Measurements from ENCODE around the gene HIC2. TPM values are rescaled to one million over a fixed set of nuclear protein-coding genes. Genes with fewer than 3 reads are reported as not detected.
A peak's percentile ranks its signal among the peaks of the same experiment; 100 is the strongest.

Gene HIC2
- total and polyA plus RNA-seq, 2 of the 13 experiments (the other 11 are each of a cell fraction or from before 2014, with no cell fraction given): 5.0 to 13.7 TPM

GRCh38 chr22:21455334-21456089 lies 38.3 kb downstream of the HIC2 start (continued):
- TF ChIP-seq ZFP41 (CRISPR knock-in tag; IDR thresholded peaks at IDR 0.05; ENCODE audit: borderline replicate concordance): no peak
- no peak for TF ChIP-seq TRIM24 (CRISPR knock-in tag; IDR thresholded peaks at IDR 0.05)
- no peak for TF ChIP-seq FOXC1 (CRISPR knock-in tag; IDR thresholded peaks at IDR 0.05; ENCODE audit: borderline replicate concordance)
- TF ChIP-seq ZBTB21 (CRISPR knock-in tag; IDR thresholded peaks at IDR 0.05): no peak
- TF ChIP-seq PRDM4 (CRISPR knock-in tag; IDR thresholded peaks at IDR 0.05; ENCODE audit: borderline replicate concordance): no peak
- no peak for TF ChIP-seq ARHGAP35 (CRISPR knock-in tag; IDR thresholded peaks at IDR 0.05; ENCODE audit: borderline replicate concordance)

- Histone ChIP-seq H4K20me1 (ENCODE audit: insufficient read depth, low read length) (no peaks in the 10 kb centered on the region), H3K79me2 (ENCODE audit: insufficient read depth, low read length) (no peaks in the 10 kb centered on the region), H3K4me3 (replicated peaks in 1 of 3; ENCODE audit: insufficient read depth in 1 of 3, low read depth in 2 of 3, low read length in 3 of 3) (peak overlapping the region; percentile 43 to 73 (median 51)), H3K27me3 (ENCODE audit: control insufficient read depth in 1 of 2, insufficient read depth in 2 of 2, low read length in 2 of 2) (no peaks in the 10 kb centered on the region), H3K27ac (ENCODE audit: extremely low read length, insufficient read depth, low read length) (peak overlapping the region; percentile 88), H3K9ac (ENCODE audit: insufficient read depth, low read depth, low read length) (peak overlapping the region; percentile 48), H3K36me3 (replicated peaks in 1 of 2; ENCODE audit: control insufficient read depth in 1 of 2, insufficient read depth in 2 of 2, low read length in 2 of 2) (no peaks in the 10 kb centered on the region), H3K4me2 (ENCODE audit: low read depth, low read length) (peak overlapping the region; percentile 94), H3K9me3 (ENCODE audit: low read length) (no peaks in the 10 kb centered on the region), H2AFZ (ENCODE audit: low read length) (no peak overlapping the region), H3K4me1 (ENCODE audit: insufficient read depth, low read length) (peaks cover 21% of the 10 kb centered on the region)
- intact Hi-C loops (cut with micrococcal nuclease; ENCODE audit: unreplicated experiment) (no loop called here), in situ Hi-C loops (cut with HindIII; ENCODE audit: extremely low pct_ligation_motif_present, low pct_unique_long_range_greater_than_20kb) (no loop called here)
- ChIA-PET CTCF (ENCODE audit: low intra/inter-chr PET ratio, low total read pairs) (no interaction called here), POLR2A (interaction anchor here (1.1 kb wide), 3 partner anchors 11 to 172 kb away, joined by 3 to 4 read pairs (median 4); no protein-coding TSS in a partner anchor)
- DNase-seq (ENCODE audit: low spot score): peak; percentile 65
- TSS peak; percentile 23 for BruUV-seq (replicated peaks)
- under 1% methylated on average over 19 of the region's 19 CpGs for WGBS (ENCODE audit: low lambda C conversion rate)
- peak; percentile 42 for FAIRE-seq
- peak; percentile 83 for ATAC-seq
- TF ChIP-seq DPF2 (CRISPR knock-in tag; IDR thresholded peaks at IDR 0.05; ENCODE audit: borderline replicate concordance, low read depth) (peak; percentile 76), ZNF382 (CRISPR knock-in tag; IDR thresholded peaks at IDR 0.05; ENCODE audit: borderline replicate concordance) (no peak), GABPA (IDR thresholded peaks at IDR 0.05; ENCODE audit: low read depth, low read length) (no peak), GABPA (CRISPR knock-in tag; IDR thresholded peaks at IDR 0.05; ENCODE audit: low read depth) (peak; percentile 44), FOXC1 (CRISPR knock-in tag; IDR thresholded peaks at IDR 0.05; ENCODE audit: borderline replicate concordance) (no peak; the same call in 1 of the 2 replicates), AHR (CRISPR knock-in tag; IDR thresholded peaks at IDR 0.05) (no peak; the same call in 1 of the 2 replicates), JUNB (CRISPR knock-in tag; IDR thresholded peaks at IDR 0.05; ENCODE audit: borderline replicate concordance) (peak; percentile 96), RXRA (CRISPR knock-in tag; IDR thresholded peaks at IDR 0.05) (peak; percentile 55; the same call in 1 of the 2 replicates), GABPB1 (CRISPR knock-in tag; IDR thresholded peaks at IDR 0.05) (peak; percentile 57), ZNF800 (CRISPR knock-in tag; IDR thresholded peaks at IDR 0.05) (peak; percentile 43; the same call in 1 of the 2 replicates), YEATS4 (CRISPR knock-in tag; IDR thresholded peaks at IDR 0.05; ENCODE audit: borderline replicate concordance) (peak; percentile 30; the same call in 1 of the 2 replicates), ZNF296 (CRISPR knock-in tag; conservative IDR thresholded peaks at IDR 0.05) (peak; percentile 97)
Measured at GRCh38 chr22:21457023-21457787, 40.0 kb downstream of the HIC2 start.

All from HepG2 (cell line).